ENCODE data around the gene JAG2.

- TF ChIP-seq EZH2 (IDR thresholded peaks at IDR 0.05) (no peak), POLR2AphosphoS5 (IDR thresholded peaks at IDR 0.05; ENCODE audit: borderline replicate concordance, low read depth, low read length) (no peak)
Measured at GRCh38 chr14:105168979-105169507, 467 bp upstream of the JAG2 start.
